GM12873 (cell line): ENCODE results near the gene PARVG.

ENCODE experiments used
- CTCF ChIP-seq: IDR thresholded peaks from 2 replicates; pipeline ENCODE4 v1.5.1; 2012; ENCODE audit warnings: low read depth, mild to moderate bottlenecking, moderate library complexity, low read length, control low read depth; ENCODE audit not compliant: insufficient read depth; ENCODE audit errors: missing control alignments

The PARVG gene

GRCh38 chr22:44186121-44186510, 5.4 kb downstream of the PARVG start:
- TF ChIP-seq CTCF, result no peak

GRCh38 chr22:44186737-44187136, 6.0 kb downstream of the PARVG start:
- no peak for TF ChIP-seq CTCF

- TF ChIP-seq CTCF, result no peak
Observed at GRCh38 chr22:44187652-44188230, 7.0 kb downstream of the PARVG start.

- no peak for TF ChIP-seq CTCF
Observed at GRCh38 chr22:44188316-44188715, 7.6 kb downstream of the PARVG start.

- no peak for TF ChIP-seq CTCF
Observed at GRCh38 chr22:44188986-44189630, 8.4 kb downstream of the PARVG start.

GRCh38 chr22:44190381-44190976, 9.8 kb downstream of the PARVG start:
- TF ChIP-seq CTCF, result no peak

GRCh38 chr22:44191036-44191454, 10.3 kb downstream of the PARVG start:
- no peak for TF ChIP-seq CTCF
